IPS DF 6.9 (cell line): ENCODE results near the gene SFTPD.
A peak's percentile ranks its signal among the peaks of the same experiment; 100 is the strongest.

Experiments
- DNase-seq: peaks from one replicate; pipeline ENCODE4 v3.0.0-alpha.2; 2013; ENCODE audit warnings: low read depth, low spot score
- H3K27ac ChIP-seq: one replicate; pipeline ENCODE4 v1.5.1; 2013; ENCODE audit warnings: low read length, control low read depth
- H3K27me3 ChIP-seq: 2 replicates; pipeline ENCODE4 v1.6.1; 2013; ENCODE audit warnings: mild to moderate bottlenecking, low read length; ENCODE audit not compliant: control insufficient read depth, insufficient read depth
- H3K36me3 ChIP-seq: 2 replicates; pipeline ENCODE4 v1.6.1; 2013; ENCODE audit warnings: low read length; ENCODE audit not compliant: control insufficient read depth, insufficient read depth
- H3K4me1 ChIP-seq: 2 replicates; pipeline ENCODE4 v1.6.1; 2013; ENCODE audit warnings: low read length; ENCODE audit not compliant: control insufficient read depth, insufficient read depth
- H3K4me3 ChIP-seq: 2 replicates; pipeline ENCODE4 v1.5.1; 2013; ENCODE audit warnings: mild to moderate bottlenecking, low read length
- H3K9me3 ChIP-seq: 2 replicates; pipeline ENCODE4 v1.6.1; 2013; ENCODE audit warnings: low read length, inconsistent platforms; ENCODE audit not compliant: control insufficient read depth, insufficient read depth
- WGBS: extraction: QIAGEN DNeasy Blood & Tissue Kit; methylation state at CpG from one replicate; pipeline ENCODE4 v1.1.7; 2013; ENCODE audit warnings: mixed read lengths, missing lambda C conversion rate; ENCODE audit not compliant: insufficient read length, insufficient coverage; 5-methylcytosine and 5-hydroxymethylcytosine counted together

Gene SFTPD

DNA sequence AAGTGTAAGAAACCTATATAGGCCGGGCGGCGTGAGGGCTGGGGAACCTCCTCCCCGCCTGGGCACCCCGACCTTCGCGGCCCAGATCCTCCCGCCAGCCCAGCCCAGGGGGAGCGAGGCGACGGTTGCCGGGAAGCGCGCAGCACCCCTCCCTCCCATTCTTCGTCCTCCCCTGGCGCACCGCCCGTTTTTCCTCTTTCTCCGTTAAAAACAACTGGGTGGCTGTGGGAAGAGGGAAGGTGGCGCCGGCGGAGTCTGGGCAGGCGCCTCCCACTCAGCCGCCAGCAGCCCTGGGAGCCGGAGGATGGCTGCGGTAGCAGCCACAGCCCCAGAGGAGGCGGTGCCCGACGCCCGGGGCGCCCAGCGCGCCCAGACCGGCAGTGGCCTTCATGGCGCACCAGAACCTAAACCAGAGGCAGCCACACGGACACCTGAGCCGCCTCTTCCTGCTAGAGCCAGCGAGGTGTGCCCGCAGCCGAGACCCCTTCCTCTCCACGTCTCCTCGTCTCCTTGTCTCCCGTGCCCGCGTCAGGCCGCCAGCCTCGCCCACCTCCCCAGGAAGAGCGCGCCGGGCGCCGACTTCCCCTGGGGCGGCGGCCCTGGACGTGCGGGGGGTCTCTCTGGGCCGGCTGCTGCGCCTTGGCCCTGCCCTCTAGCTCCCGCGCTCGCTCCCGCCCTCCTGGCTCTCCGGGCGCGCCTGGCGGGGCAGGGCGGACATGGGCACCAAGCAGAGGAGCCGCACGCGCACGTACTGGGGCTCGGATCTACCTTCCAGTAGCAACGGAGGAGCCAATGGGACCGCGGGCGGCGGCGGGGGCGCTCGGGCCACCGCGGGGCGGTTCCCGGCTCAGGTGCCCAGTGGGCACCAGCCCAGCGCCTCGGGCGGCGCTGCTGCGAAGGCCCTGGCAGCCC lies 32.8 kb upstream of the SFTPD start:
- whole genome bisulfite sequencing, result no CpG with 5 or more reads among the region's 89 CpGs
- peak; percentile 18 for DNase-seq
- Histone ChIP-seq H3K9me3 (no peaks in the 10 kb centered on the region), H3K27ac (no peak overlapping the region), H3K36me3 (no peaks in the 10 kb centered on the region), H3K4me3 (peak overlapping the region; percentile 58; the same call in 1 of the 2 replicates), H3K4me1 (peaks cover 4% of the 10 kb centered on the region; the same call in 1 of the 2 replicates), H3K27me3 (peaks cover 1% of the 10 kb centered on the region; the same call in 1 of the 2 replicates)

DNA sequence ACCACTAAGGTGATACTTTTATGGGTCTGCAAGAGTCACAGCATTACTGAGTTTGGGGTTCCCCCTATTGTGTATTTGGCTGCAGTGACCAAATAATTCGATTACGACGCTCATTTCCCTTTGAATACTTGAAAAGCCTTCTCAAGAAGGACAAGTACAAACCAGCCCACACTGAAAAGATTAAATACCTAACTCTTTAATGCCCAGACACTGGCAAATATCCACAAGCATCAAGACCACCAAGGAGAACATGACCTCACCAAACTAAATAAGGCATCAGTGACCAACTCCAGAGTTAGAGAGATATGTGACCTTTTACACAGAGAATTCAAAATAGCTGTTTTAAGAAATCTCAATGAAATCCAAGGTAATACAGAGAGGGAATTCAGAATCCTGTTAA lies 31.8 kb upstream of the SFTPD start:
- peaks cover 4% of the 10 kb centered on the region; the same call in 1 of the 2 replicates for H3K4me1 ChIP-seq
- no peak for DNase-seq
- H3K27me3 ChIP-seq, result peaks cover 1% of the 10 kb centered on the region; the same call in 1 of the 2 replicates
- H3K27ac ChIP-seq, result no peak overlapping the region
- no peaks in the 10 kb centered on the region for H3K9me3 ChIP-seq
- H3K36me3 ChIP-seq, result no peaks in the 10 kb centered on the region
- WGBS, result no CpG with 5 or more reads among the region's 3 CpGs
- H3K4me3 ChIP-seq, result no peak overlapping the region

DNA sequence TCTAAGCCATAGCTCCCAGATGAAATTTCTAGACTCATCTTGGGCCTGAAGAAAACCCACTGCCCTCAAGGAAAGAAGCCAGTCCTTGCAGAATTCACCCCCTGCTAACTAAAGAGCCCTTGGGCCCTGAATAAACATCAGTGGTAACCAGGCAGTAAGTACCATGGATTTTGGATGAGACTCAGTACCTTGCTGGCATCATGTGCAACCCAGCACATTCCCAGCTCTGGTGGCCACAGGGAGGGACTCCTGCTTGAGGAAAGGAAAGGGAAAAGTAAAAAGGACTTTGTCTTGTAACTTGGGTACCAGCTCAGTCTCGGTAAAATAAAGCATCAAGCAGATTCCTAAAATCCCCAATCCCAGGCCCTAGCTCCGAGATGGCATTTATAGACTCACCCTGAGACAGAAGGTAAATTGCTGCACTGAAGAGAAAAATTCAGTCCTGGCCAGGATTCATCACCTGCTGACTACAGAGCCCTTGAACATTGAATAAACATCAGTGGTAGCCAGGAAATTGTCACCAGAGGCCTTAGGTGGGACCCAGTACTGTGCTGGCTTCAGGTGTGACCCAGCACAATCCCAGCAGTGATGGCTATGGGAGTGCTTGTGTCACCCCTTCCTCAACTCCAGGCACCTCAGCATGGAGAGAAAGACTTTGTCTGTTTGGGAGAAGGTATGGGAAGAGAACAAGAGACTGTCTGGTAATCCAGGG lies 31.2 kb upstream of the SFTPD start:
- H3K4me3 ChIP-seq, result no peak overlapping the region
- peaks cover 4% of the 10 kb centered on the region; the same call in 1 of the 2 replicates for H3K4me1 ChIP-seq
- H3K27ac ChIP-seq, result no peak overlapping the region
- no peaks in the 10 kb centered on the region for H3K36me3 ChIP-seq
- whole genome bisulfite sequencing, result no CpG with 5 or more reads among the region's 2 CpGs
- no peak for DNase-seq
- H3K27me3 ChIP-seq, result peaks cover 1% of the 10 kb centered on the region; the same call in 1 of the 2 replicates
- no peaks in the 10 kb centered on the region for H3K9me3 ChIP-seq

DNA sequence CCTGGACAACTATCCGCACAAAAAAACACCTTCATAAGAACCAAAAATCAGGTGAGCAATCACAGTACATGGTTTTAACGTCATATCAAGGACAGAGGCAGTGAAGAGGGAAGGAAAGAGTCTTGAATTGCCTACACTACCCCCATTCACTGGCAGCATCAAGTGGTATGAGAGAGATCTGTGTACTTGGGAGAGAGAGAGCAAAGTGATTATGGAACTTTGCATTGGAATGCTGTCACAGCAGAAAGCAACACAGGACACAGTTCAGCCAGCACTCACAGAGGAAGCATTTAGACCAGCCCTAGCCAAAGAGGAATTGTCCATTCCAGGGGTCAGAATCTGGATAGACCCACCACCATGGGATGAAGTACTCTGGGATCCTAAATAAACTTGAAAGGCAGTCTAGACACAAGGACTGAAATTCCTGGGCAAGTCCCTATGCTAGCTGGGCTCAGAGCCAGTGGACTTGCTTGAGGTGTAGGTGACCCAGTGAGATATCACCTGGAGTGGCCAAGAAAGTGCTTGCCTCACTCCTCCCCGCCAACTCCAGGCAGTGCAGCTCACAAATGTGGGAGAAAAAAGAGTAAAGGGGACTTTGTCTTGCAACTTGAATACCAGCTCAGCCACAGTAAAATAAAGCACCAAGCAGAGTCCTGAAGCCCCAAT lies 30.5 kb upstream of the SFTPD start:
- H3K4me3 ChIP-seq, result no peak overlapping the region
- H3K4me1 ChIP-seq, result peaks cover 4% of the 10 kb centered on the region; the same call in 1 of the 2 replicates
- H3K27ac ChIP-seq, result no peak overlapping the region
- no peak for DNase-seq
- no peaks in the 10 kb centered on the region for H3K9me3 ChIP-seq
- no peaks in the 10 kb centered on the region for H3K36me3 ChIP-seq
- no CpG with 5 or more reads among the region's 3 CpGs for WGBS
- H3K27me3 ChIP-seq, result peaks cover 1% of the 10 kb centered on the region; the same call in 1 of the 2 replicates

DNA sequence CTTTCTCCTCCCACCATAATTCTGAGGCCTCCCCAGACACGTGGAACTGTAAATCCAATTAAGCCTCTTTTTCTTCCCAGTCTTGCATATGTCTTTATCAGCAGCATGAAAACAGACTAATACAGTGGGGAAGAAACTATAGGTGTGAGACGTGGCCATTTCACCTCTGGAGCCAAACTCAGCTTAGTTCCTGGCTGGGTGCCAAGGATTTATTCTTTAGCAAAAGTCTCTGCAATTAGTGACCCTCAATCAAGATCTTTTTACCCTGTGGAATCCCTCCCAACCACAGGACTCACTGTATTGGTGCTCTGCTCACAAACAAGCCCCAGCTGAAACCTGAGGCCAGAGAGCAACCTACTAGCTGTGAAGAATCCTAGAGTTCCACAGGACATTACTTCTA lies 28.1 kb upstream of the SFTPD start:
- Histone ChIP-seq H3K36me3 (no peaks in the 10 kb centered on the region), H3K27me3 (no peaks in the 10 kb centered on the region), H3K9me3 (no peaks in the 10 kb centered on the region), H3K4me1 (no peaks in the 10 kb centered on the region; the same call in 1 of the 2 replicates), H3K4me3 (no peak overlapping the region), H3K27ac (no peak overlapping the region)
- no CpG with 5 or more reads among the region's 2 CpGs for WGBS
- no peak for DNase-seq

DNA sequence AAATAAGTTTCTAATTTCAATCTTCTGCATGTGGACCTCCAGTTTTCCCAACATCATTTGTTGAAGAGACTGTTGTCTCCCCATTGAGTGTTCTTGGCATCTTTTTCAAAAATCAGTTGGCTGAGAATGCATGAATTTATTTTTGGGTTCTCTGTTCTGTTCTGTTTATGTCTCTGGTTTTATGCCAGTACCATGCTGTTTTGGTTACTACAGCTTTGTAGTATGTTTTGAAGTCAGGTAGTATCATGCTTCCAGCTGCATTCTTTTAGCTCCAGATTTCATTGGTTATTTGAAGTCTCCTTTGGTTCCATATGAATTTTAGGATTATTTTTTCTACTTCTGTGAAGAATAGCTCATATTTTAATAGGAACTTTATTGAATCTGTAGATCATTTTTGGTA lies 21.2 kb upstream of the SFTPD start:
- Histone ChIP-seq H3K27me3 (no peaks in the 10 kb centered on the region), H3K27ac (no peak overlapping the region), H3K36me3 (no peaks in the 10 kb centered on the region), H3K9me3 (no peaks in the 10 kb centered on the region), H3K4me3 (no peak overlapping the region), H3K4me1 (no peaks in the 10 kb centered on the region)
- DNase-seq, result no peak

DNA sequence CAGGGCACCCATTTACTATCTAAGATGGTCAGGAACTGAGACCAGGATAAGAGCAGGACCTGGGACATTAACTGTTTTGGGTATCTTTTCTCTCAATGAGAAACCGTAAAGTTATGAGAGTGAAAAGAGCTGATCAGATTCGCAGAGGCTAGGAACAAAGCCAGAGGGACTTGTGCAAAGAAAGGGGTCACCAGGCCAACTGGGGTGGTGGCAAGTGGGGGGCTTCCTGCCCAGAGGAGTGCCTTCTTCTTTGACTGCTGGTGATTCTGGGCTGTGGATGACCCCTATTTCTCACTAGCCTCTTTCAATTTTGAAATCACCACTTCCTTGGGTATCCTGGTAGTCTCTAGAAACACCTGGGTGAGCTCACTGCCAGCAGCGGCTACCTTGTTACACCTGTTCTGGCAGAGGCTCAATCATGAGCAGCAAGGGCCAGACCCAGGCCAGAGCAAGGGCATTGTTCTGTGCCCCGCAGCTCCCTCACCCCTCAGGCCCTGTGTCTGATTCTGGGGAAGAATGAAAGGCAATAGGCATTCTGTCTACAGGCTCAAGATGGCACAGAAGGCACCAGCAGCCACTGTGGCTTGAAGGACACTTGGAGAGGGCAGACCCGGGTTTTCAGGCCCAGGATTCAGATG lies 999 bp downstream of the SFTPD start:
- Histone ChIP-seq H3K4me3 (no peak overlapping the region), H3K27me3 (no peaks in the 10 kb centered on the region), H3K36me3 (no peaks in the 10 kb centered on the region), H3K4me1 (no peaks in the 10 kb centered on the region), H3K27ac (no peak overlapping the region), H3K9me3 (no peaks in the 10 kb centered on the region)
- no peak for DNase-seq
- no CpG with 5 or more reads among the region's 5 CpGs for WGBS

DNA sequence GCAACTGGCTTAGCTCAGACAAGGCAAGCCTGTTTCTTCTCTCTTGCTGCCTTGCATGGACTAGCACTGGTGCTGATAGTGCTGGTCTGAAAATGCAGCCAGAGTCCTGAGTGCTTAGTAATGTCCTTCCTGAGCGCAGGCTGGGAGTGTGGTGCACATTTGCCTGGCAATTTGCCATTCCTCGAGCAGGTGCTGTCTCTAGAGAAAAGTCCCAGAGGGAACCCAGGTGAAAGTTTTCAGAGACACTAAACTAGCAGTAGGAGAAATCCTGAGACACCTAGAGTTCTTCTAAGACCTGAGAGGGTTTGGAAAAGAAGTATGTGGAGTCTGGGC lies 1.9 kb downstream of the SFTPD start:
- Histone ChIP-seq H3K36me3 (no peaks in the 10 kb centered on the region), H3K4me1 (no peaks in the 10 kb centered on the region), H3K4me3 (no peak overlapping the region), H3K27me3 (no peaks in the 10 kb centered on the region), H3K9me3 (no peaks in the 10 kb centered on the region), H3K27ac (no peak overlapping the region)
- DNase-seq, result no peak
- WGBS, result no CpG with 5 or more reads among the region's 2 CpGs

DNA sequence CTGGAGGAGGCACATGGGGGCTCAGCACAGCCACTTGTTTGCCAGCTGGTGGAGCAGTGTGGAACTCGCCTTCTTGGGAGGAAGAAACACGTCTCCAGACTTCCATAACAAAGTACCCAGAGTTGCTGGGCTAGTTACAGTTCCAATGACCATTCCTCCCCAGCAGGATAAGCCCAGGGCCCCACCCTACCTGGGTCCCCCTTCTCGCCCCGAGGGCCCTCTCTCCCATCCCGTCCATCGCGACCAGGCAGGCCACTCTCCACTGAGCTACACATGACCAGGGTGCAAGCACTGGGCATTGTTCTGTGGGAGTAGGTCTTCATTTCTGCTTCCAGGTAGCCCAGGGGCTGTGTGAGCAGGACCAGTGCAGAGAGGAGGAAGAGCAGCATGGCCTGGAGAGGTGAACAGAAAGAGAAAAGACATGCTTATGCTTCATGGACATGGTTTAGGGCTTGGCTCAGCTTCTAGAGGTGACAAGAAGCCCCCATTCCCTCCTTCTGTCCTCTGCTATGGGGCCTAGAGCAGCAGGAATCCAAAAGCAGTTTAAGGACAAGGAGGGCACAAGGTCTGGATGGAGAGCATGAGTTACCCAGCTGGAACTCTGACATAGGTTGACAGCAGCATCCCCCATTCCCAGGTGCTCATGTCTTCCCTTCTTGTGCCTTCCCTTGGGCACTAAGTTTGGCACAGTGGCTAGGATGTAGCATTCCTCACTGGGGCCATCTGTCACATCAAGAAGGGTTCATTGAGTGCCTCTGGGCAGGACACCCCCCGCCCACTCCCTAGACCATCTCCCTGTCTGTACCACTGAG lies 2.4 kb downstream of the SFTPD start:
- no CpG with 5 or more reads among the region's 8 CpGs for WGBS
- Histone ChIP-seq H3K9me3 (no peaks in the 10 kb centered on the region), H3K4me3 (no peak overlapping the region), H3K27ac (no peak overlapping the region), H3K36me3 (no peaks in the 10 kb centered on the region), H3K4me1 (no peaks in the 10 kb centered on the region), H3K27me3 (no peaks in the 10 kb centered on the region)
- no peak for DNase-seq
